Activated naive CD8-positive, alpha-beta T cell treated with anti-CD3 and anti-CD28 coated beads for 36 hours (primary cell): ENCODE results near the gene COG3. TPM values are rescaled to one million over a fixed set of nuclear protein-coding genes. Genes with fewer than 3 reads are reported as not detected.

Source experiments
- DNase-seq: peaks from one replicate; pipeline ENCODE4 v3.0.0; 2021
- H3K27ac Mint-ChIP-seq: one replicate; pipeline ENCODE4 v1.8.0; 2022; ENCODE audit warnings: mild to moderate bottlenecking, moderate library complexity, mixed read lengths
- H3K27me3 Mint-ChIP-seq: one replicate; pipeline ENCODE4 v1.8.0; 2022; ENCODE audit warnings: mild to moderate bottlenecking, mixed read lengths
- H3K36me3 Mint-ChIP-seq: one replicate; pipeline ENCODE4 v1.8.0; 2021; ENCODE audit warnings: mild to moderate bottlenecking, mixed read lengths
- H3K4me1 Mint-ChIP-seq: one replicate; pipeline ENCODE4 v1.8.0; 2021; ENCODE audit warnings: mixed read lengths
- H3K4me3 Mint-ChIP-seq: one replicate; pipeline ENCODE4 v1.8.0; 2022; ENCODE audit warnings: mild to moderate bottlenecking, moderate library complexity, mixed read lengths
- H3K9me3 Mint-ChIP-seq: one replicate; pipeline ENCODE4 v1.8.0; 2022; ENCODE audit warnings: mixed read lengths
- total RNA-seq, 2 experiments: library from RNA; stranded (reverse); gene quantifications; one replicate each; pipeline ENCODE4 v1.2.3, GENCODE V29; 2021

The COG3 gene
- total RNA-seq, 2 experiments from 2014 or later = 17.1 to 17.4 TPM

- H3K4me1 Mint-ChIP-seq = peaks cover 63% of the 10 kb centered on the region
- no peaks in the 10 kb centered on the region for H3K27me3 Mint-ChIP-seq
- peaks cover 10% of the 10 kb centered on the region for H3K9me3 Mint-ChIP-seq
- peaks cover 24% of the 10 kb centered on the region for H3K36me3 Mint-ChIP-seq
- no peak for DNase-seq
- H3K4me3 Mint-ChIP-seq = no peak overlapping the region
- H3K27ac Mint-ChIP-seq = peak overlapping the region; percentile 23
Measured at GRCh38 chr13:45472171-45472705, 7.5 kb downstream of the COG3 start.

DNA sequence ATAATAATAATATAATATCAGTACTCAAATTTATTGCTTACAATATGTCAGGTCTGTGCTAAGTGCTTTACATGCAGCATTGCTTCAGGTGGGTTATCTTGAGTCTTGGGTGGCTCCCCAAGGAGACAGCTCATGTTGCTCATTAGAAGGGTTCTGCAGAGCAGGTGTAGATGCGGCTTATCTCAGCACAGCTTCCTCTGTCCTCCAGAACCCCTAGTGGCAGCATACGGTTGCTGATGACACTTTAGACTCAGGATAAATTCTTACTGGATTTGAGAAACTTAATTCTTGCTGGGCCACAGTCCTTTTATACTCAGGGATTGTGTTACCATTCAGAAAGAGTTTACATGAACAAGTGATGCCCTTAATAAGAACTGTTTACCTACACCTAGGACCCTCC is 8.9 kb downstream of the COG3 start:
- peaks cover 54% of the 10 kb centered on the region for H3K4me1 Mint-ChIP-seq
- DNase-seq = no peak

DNA sequence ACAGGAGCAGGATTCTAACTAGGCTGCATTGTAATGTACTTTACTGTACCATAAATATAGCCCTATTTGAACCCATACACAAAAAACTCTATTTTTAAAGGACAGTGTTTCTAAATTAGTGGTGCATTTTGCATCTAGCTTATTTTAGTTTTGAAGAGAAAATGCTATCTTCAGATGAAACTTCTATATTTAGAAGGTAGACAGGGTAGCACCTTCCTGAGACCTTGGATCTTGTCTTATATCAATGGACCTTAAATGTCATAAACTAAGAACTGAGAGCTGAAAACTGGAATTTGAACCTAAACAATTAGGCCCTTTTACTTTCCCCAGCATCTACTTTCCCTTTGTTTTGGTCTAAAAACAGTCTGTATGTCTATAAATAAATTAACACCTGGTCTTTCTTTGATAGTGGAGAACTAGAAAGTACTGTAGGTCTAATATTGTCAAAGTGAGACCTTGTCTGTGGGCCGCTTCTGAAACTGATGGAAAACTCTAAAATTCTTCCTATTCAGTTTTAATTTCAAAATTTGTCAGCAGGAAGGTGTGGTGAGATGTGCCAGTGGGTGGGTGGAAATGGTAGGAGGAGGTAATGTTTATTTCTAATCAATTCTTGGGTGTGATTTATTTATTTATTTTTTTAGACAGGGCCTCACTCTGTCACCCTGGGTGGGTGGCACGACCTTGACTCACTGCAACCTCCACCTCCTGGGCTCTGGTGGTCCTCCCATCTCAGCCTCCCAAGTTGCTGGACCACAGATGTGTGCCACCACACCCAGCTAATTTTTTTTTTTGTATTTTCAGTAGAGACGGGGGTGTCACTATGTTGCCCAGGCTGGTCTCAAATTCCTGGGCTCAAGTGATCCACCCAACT is 10.1 kb downstream of the COG3 start:
- H3K4me1 Mint-ChIP-seq = peaks cover 50% of the 10 kb centered on the region
- H3K36me3 Mint-ChIP-seq = peaks cover 34% of the 10 kb centered on the region
- no peak overlapping the region for H3K4me3 Mint-ChIP-seq
- DNase-seq = peak; percentile 7
- no peaks in the 10 kb centered on the region for H3K27me3 Mint-ChIP-seq
- peak overlapping the region; percentile 59 for H3K27ac Mint-ChIP-seq
- H3K9me3 Mint-ChIP-seq = peaks cover 10% of the 10 kb centered on the region

More for the DNA sequence above, 8.9 kb downstream of the COG3 start:
- H3K4me3 Mint-ChIP-seq = no peak overlapping the region
- H3K27ac Mint-ChIP-seq = no peak overlapping the region
- H3K9me3 Mint-ChIP-seq = peaks cover 10% of the 10 kb centered on the region
- H3K27me3 Mint-ChIP-seq = no peaks in the 10 kb centered on the region
- peaks cover 29% of the 10 kb centered on the region for H3K36me3 Mint-ChIP-seq

GRCh38 chr13:45479661-45480060 is 14.9 kb downstream of the COG3 start:
- Mint-ChIP-seq H3K27ac (no peak overlapping the region), H3K4me3 (no peak overlapping the region), H3K9me3 (no peaks in the 10 kb centered on the region), H3K4me1 (peaks cover 27% of the 10 kb centered on the region), H3K27me3 (no peaks in the 10 kb centered on the region), H3K36me3 (peaks cover 19% of the 10 kb centered on the region)
- no peak for DNase-seq

DNA sequence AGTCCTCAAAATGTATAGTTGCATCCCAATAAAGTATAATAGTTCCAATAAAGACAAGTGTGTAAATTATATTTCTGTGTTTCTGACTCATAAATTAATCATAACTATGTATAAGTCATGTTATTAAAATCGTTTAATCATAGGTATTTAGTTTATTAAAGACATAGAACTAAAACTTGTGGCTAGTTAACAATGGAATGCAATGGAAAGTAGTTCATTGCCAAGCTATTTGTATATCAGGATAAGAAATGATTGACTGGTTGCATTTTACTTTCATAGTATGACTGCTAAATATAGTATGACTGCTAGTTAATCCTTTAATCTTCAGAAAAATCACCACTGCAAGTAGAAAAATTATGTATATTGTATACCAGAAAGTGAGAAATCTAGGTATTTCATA is 16.9 kb downstream of the COG3 start:
- Mint-ChIP-seq H3K27me3 (no peaks in the 10 kb centered on the region), H3K4me3 (no peak overlapping the region), H3K27ac (no peak overlapping the region), H3K4me1 (peaks cover 14% of the 10 kb centered on the region), H3K36me3 (peaks cover 20% of the 10 kb centered on the region), H3K9me3 (no peaks in the 10 kb centered on the region)
- no peak for DNase-seq

DNA sequence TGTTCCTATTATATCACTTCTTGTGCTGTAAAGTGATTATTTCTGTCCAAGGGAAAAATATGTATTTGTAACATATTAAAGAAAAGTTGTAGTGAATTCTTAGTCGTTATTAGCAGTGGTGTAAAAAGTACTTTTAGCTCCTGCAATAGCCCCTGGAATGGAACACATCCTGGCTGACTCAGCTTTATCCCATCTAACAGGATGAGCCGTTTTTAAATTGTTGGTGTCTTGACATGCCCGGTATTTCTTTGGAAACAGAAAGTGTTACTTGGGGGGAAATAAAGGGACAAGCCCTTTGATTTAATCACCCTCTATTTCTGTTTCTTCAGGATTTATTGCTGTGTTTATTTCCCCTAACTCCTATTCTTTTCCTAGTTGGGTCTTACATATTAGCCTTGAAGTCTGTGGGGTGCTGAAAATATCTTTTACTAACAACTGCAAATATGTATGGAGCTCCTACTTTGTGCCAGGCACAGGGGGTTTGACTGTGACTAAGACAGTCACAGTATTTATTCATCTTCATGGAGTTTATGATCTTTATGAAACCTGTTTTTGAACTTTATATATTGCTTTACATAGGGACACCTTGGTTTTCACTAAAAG is 17.9 kb downstream of the COG3 start:
- Mint-ChIP-seq H3K36me3 (peaks cover 18% of the 10 kb centered on the region), H3K9me3 (no peaks in the 10 kb centered on the region), H3K4me3 (no peak overlapping the region), H3K4me1 (peaks cover 14% of the 10 kb centered on the region), H3K27me3 (no peaks in the 10 kb centered on the region), H3K27ac (peak overlapping the region; percentile 62)
- DNase-seq = no peak

DNA sequence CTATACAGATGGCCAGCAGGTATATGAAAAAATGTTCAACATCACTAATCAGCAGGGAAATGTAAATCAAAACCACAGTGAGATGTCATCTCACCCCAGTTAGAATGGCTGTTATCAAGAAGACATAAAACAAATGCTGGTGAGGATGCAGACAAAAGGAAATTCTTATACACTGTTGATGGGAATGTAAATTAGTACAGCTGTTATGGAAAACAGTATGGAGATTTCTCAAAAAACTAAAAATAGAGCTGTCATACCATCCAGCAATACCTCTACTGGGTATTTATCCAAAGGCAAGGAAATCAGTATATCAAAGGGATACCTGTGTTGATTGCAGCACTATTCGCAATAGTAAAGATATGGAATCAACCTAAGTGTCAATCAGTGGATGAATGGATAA is 22.9 kb downstream of the COG3 start:
- Mint-ChIP-seq H3K9me3 (no peaks in the 10 kb centered on the region), H3K4me3 (no peak overlapping the region), H3K36me3 (peaks cover 12% of the 10 kb centered on the region), H3K4me1 (peaks cover 5% of the 10 kb centered on the region), H3K27me3 (no peaks in the 10 kb centered on the region), H3K27ac (no peak overlapping the region)
- DNase-seq = no peak

DNA sequence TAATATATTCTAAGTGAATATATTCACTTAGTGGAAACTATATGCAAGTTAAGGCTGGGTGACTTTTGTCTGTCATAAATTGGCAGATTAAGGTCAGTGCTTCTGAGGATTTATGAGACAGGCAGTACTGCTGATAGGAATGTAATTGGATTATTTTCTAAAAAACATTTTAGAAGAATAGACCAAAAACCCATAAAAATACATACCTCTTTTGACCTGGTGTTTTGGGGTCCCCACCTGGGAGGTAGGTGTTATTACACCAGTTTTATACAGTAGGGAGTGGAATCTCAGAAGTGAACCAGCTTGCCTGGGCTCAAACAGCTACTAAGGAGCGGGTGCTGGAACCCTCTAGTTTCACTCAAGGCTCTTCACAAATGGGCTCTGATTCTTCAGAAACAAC is 25.3 kb downstream of the COG3 start:
- Mint-ChIP-seq H3K36me3 (peaks cover 9% of the 10 kb centered on the region), H3K9me3 (no peaks in the 10 kb centered on the region), H3K27me3 (no peaks in the 10 kb centered on the region), H3K27ac (no peak overlapping the region), H3K4me1 (no peaks in the 10 kb centered on the region), H3K4me3 (no peak overlapping the region)
- DNase-seq = no peak

DNA sequence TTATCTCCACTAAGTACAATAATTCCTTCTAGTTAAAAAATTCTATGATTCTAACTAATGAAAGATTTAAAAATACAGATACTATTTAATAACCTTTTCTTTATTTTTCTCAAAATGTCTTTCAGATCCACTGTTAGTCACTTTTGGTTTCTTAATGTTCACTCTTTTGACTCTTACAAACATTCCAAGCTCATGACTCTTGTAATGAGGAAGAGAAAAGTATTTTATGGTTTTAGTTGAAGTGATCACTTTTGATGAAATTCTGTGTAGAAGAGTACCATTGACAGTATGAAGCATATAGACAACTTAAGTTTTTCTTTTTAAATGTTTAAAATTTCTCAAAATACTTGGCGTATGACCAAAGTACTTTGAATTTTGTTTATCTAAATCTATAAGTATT is 27.8 kb downstream of the COG3 start:
- Mint-ChIP-seq H3K4me1 (no peaks in the 10 kb centered on the region), H3K27ac (no peak overlapping the region), H3K36me3 (peaks cover 10% of the 10 kb centered on the region), H3K4me3 (no peak overlapping the region), H3K27me3 (no peaks in the 10 kb centered on the region), H3K9me3 (peaks cover under 1% of the 10 kb centered on the region)
- no peak for DNase-seq

DNA sequence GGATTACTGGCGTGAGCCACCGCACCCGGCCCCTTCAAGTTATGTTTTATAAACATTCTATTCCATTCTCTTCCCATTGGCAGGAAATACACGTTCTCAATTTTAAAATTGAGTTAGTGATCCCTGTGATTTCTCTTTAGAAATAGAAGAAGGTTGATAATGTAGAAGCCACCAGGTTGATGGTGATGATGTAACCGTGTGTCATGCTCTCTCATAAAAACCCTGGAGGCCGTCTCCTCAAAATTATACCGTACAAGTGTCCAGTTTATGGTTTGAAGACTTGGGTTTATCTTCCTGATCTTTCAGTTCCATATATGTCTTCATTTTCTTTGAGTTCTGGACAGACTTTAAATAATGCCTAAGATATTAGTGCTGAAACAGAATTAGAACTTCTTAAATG is 32.2 kb downstream of the COG3 start:
- H3K4me1 Mint-ChIP-seq = peaks cover 12% of the 10 kb centered on the region
- H3K4me3 Mint-ChIP-seq = no peak overlapping the region
- no peak for DNase-seq
- no peaks in the 10 kb centered on the region for H3K27me3 Mint-ChIP-seq
- no peak overlapping the region for H3K27ac Mint-ChIP-seq
- H3K9me3 Mint-ChIP-seq = peaks cover 1% of the 10 kb centered on the region
- H3K36me3 Mint-ChIP-seq = peaks cover 26% of the 10 kb centered on the region

- peaks cover 35% of the 10 kb centered on the region for H3K36me3 Mint-ChIP-seq
- no peak for DNase-seq
- H3K4me3 Mint-ChIP-seq = no peak overlapping the region
- H3K27ac Mint-ChIP-seq = peak overlapping the region; percentile 71
- H3K9me3 Mint-ChIP-seq = peaks cover 1% of the 10 kb centered on the region
- H3K27me3 Mint-ChIP-seq = no peaks in the 10 kb centered on the region
- peaks cover 12% of the 10 kb centered on the region for H3K4me1 Mint-ChIP-seq
Measured at GRCh38 chr13:45500492-45501174, 35.9 kb downstream of the COG3 start.

DNA sequence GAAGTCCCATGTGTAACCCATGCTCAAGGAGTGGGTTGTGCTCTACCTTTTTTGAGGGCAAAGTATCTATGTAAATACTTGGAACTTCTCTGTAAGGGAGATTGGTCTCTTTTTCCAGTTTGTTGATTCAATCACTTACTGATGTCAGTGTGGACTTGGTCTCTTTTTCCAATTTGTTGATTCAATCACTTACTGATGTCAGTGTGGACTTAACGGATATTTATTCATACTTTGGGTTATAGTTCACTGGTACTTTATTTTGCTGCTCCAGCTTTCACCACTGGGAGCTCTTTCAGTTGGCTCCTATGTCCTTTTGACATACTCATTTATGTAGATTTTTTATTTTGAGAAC is 36.4 kb downstream of the COG3 start:
- Mint-ChIP-seq H3K4me3 (no peak overlapping the region), H3K27me3 (no peaks in the 10 kb centered on the region), H3K36me3 (peaks cover 35% of the 10 kb centered on the region), H3K9me3 (peaks cover 1% of the 10 kb centered on the region), H3K4me1 (peaks cover 12% of the 10 kb centered on the region), H3K27ac (peak overlapping the region; percentile 71)
- DNase-seq = no peak

- H3K9me3 Mint-ChIP-seq = no peaks in the 10 kb centered on the region
- no peak overlapping the region for H3K27ac Mint-ChIP-seq
- no peaks in the 10 kb centered on the region for H3K27me3 Mint-ChIP-seq
- no peak overlapping the region for H3K4me3 Mint-ChIP-seq
- H3K36me3 Mint-ChIP-seq = peaks cover 21% of the 10 kb centered on the region
- DNase-seq = no peak
- peaks cover 12% of the 10 kb centered on the region for H3K4me1 Mint-ChIP-seq
Measured at GRCh38 chr13:45503658-45504057, 38.9 kb downstream of the COG3 start.

DNA sequence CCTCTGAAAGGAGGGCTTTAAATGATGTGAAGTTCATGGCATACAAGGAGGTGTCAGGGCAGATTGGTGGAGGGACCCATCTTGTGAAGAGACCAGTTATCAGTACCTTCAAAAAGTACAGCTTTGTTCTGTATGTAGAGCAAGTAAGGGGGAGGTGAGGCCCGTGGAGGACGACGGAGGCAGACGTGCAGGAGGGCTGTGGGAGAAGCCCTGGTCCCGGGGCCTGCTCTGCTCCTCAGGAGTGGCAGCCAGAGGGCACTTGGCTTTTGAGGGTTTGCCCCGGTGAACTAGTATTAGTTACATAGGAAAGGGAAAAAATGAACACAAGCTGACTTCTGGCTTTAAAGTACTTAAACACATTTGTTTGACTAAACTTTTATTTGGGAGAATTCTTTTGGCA is 42.1 kb downstream of the COG3 start:
- Mint-ChIP-seq H3K4me3 (no peak overlapping the region), H3K4me1 (peaks cover 5% of the 10 kb centered on the region), H3K27me3 (no peaks in the 10 kb centered on the region), H3K27ac (peak overlapping the region; percentile 14), H3K9me3 (no peaks in the 10 kb centered on the region), H3K36me3 (peaks cover 13% of the 10 kb centered on the region)
- DNase-seq = no peak

- H3K27me3 Mint-ChIP-seq = no peaks in the 10 kb centered on the region
- peaks cover 14% of the 10 kb centered on the region for H3K36me3 Mint-ChIP-seq
- H3K4me1 Mint-ChIP-seq = peaks cover 10% of the 10 kb centered on the region
- H3K4me3 Mint-ChIP-seq = no peak overlapping the region
- DNase-seq = no peak
- no peaks in the 10 kb centered on the region for H3K9me3 Mint-ChIP-seq
- peak overlapping the region; percentile 44 for H3K27ac Mint-ChIP-seq
Measured at GRCh38 chr13:45508776-45509175, 44.0 kb downstream of the COG3 start.
